DMS79 treated with DMSO at 0.1 percent for 48 hours (cell line): ENCODE measurements around the gene CCDC149.

Experiments
- DNase-seq: peaks from one replicate; lab custom pipeline; 2025; lab: John Stamatoyannopoulos, UW

The CCDC149 gene

DNA sequence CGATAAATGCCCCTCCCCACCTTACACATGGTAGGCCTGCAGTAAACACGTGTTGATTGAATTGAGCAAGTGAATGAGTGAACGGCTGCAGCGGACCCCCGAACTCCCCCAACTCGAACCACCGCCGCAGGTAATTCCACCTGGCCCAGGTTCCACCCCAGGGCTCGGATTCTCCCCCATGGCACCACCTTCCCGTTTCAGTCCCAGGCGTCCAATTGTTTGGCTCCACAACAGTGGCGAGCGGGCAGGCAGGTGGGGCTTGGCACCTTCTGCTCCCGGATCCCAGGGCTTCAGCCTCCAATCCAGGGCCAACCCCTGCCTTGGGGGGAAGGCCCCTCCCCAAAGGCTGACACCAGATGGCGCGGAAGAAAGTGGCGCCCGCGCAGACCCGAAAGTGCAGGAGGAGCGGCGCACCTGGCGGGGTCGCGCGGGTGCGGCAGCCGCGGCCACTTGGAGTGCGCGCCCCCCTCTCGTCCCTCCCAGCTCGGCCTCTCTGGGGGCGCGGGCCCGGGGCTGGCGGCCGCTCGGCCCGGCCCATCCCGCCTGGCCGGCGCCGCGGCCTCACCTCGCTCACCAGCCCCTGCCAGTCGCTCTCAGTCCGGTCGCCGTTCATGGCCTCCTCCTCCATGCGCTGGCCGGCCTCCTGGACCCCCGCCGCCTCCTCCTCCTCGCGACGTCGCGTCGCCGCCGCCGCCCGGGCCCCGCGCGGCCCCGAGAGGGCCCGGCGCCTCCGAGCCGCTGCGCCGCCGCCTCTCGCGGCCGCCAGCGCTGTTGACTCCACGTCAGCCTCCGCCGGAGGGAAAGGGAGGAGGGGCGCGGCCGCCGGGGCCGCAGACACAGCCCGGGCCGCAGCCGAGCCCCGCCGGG lies at the start of gene CCDC149:
Gene CCDC149, minus strand, starts transcription at position 791 of the 867 bp plus-strand sequence. Its CDS starts 178 bp downstream, at position 613.
- DNase-seq: peak; percentile 67

DNA sequence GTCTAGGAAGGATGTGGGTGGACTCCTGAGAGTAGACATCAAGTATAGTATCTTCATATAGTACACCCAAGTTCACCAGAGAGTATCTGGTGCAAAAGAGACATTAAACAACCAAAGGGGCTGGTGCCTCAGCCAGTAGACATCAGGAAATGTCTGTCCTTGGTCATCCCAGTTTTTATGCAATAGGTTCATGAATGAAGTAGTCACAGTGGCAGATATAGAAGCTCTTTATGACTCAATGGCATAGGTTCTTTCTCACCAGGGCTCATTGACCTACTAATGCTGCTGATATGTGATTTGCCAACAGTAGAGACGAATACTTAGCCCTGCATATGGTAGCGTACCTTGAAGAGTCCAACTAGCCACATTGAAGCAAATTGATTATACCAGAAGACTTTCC lies 45.0 kb upstream of the CCDC149 start:
- DNase-seq: no peak

DNA sequence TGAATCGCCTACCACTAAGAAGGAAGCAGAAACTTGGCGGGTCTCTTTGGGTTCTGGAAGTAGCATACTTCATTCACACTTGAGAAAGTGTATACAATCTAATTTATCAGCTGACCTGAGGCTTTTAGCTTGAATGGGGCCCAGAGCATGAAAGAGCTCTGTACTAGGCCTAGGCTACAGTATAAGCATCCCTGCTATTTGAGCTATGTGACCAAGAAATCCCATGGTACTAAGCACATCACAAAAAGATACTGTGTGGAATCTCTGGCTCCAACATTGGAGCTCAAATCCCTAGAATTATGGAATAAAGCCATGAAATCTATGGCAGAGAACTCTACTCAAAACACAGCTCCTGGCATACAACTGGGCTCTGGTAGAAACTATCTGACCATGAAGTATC lies 43.9 kb upstream of the CCDC149 start:
- DNase-seq: no peak

DNA sequence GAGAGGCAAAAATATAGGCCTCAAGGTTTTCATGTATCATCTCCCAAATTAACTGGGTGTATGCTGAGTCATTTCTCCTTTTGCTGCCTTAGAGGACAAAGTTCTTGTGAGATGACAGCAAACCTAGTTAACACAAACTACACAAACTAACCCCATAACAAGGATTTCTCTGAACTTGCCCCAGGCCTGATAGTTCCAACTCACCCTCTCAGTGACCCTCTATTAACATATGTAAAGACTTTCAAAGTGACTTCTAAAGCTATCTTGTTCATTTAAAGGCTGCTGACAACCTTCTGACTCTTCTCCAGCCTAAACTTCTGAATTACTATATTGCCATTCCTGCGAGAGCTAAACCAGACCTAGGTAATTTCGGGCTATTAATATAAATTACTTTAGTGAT lies 43.2 kb upstream of the CCDC149 start:
- no peak for DNase-seq

DNA sequence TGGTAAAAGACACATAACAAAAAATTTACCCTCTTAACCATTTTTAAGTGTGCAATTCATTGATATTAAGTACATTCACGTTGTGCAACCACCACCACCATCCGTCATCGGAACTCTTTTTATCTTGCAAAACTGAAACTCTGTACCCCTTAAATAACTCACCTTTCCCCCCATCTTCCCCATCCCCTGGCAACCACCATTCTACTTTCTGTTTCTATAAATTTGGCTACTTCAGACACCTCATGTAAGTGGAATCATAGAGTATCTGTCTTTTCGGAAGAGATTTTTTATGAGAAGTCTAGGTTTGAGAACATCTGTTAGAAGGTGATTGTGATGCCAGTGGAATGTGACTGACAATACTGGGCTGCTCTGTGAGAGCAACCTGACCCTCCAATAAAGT lies 39.8 kb upstream of the CCDC149 start:
- no peak for DNase-seq

DNA sequence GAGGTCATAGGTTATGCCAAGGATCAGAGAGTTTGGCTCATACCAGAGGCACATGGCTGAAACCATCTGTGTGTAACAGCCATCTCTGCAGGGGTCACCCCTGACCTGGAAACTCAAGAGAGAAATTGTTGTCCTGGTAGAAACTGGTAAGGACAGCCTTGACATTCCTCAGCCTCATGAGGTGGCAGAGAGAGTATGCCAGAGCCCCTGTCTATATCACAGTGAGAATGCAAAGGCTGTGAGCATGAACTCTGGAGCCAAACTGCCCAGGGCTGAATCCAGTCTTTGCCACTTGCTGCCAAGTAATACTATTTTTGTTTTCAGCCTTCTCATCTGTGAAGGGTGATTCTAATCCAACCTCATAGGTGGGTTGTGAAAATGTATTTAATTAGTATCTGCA lies 37.1 kb upstream of the CCDC149 start:
- no peak for DNase-seq

DNA sequence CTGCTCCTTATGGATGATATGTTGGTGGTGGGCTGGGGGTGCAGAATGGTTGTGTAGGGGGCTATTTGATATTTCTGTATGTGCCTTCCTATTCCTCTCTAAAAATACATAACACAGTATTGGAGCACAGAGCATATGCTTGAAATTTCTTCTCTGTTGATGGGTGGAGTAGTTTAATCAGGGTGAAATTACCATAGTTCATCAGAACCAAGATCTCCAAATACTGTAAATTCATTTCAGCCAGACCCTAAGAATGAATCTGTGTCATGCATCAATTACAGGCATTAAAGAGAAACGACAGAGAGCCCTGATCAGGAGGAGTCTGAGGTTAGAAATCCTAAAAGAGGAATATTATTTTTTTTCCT lies 25.1 kb upstream of the CCDC149 start:
- no peak for DNase-seq

DNA sequence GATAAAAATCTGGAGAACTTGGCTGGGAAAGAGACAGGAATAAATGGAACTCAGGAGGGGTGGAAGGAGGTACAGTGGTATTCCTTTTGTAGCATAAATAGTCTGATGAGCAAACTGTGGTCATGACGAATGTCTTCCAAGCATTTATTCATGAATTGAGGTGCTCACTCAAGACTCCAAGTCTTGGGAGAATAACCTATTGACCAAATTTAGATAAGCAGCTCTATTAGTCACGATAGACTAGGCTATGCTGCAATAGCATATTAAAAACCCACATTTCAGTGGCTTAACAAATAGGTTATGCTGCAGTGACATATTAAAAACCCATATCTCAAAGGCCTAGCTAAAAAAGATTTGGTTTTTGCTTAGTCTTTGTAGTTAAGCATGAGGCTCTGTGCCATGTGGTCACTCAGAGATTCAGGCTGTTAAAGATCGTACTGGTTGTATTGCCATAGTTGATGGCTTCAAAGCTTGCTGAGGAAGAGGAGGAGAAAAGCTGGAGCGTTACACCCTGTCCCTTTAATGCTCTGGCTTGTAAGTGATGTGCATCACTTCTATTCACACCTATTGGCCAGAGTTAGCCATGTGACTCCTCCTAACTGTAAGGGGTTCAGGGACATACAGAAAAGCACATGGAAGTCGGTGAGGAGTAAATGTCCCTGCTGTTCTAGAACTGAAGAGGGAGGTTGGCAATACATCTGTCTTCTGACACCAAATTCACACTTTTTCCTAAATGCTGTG lies 24.5 kb upstream of the CCDC149 start:
- DNase-seq: no peak

DNA sequence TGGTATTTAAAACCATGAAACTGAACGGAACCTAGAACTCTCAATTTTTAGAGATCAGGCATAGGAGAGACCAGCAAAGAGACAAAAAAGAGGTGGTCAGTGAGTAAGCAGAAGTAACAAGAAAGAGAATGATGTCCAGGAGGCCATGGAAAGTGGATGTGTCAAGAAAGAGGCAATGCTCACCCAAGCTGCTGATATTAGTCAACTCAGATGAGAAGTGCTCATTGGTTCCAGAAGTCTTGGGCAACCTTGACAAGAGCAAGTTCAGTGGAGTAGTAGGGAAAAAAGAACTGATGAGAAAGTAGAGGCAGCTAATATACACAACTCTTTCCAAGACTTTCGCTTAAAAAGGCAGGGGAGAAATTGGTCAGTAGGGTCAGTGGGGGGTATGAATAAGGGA lies 23.0 kb upstream of the CCDC149 start:
- DNase-seq: no peak

DNA sequence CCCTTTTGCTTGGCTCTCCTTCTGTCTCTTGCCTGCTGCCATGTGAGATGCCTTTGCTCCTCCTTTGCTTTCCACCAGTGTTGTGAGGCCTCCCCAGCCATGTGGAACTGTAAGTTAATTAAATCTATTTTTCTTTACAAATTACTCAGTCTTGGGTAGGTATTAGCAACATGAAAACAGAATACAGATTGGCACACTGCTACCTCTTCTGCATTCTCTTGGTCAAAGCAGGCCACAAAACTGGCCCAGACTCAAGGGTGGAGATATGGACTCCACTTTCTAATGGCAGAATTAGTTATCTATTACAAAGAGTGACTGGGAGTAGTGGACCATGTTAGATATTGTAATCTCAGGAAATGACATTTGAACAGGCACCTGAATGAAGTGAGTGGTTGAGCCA lies 21.5 kb upstream of the CCDC149 start:
- no peak for DNase-seq

DNA sequence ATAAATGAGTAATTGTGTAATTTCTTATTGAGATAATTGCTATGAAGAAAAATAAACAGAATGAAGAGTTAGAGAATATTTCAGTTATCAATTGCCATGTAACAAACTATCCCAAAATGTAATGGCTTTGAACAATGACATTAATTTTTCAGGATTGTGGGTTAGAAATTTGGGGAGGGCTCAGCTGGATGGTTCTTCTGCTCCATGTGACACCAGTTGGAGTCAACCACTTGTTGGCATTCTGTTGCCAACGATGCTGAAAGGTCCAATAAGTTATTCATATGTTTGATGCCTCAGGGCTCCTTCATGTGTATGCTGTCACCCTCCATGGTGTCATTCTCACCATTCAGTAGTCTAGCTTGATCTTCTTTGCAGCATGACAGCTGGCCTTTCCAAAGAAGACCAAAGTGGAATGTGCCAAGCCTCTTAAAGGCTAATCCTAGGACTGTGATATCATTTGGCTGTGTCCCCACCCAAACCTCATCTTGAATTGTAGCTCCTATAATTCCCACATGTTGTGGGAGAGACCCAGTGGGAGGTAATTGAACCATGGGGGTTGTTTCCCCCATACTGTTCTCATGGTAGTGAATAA lies 20.9 kb upstream of the CCDC149 start:
- DNase-seq: no peak

DNA sequence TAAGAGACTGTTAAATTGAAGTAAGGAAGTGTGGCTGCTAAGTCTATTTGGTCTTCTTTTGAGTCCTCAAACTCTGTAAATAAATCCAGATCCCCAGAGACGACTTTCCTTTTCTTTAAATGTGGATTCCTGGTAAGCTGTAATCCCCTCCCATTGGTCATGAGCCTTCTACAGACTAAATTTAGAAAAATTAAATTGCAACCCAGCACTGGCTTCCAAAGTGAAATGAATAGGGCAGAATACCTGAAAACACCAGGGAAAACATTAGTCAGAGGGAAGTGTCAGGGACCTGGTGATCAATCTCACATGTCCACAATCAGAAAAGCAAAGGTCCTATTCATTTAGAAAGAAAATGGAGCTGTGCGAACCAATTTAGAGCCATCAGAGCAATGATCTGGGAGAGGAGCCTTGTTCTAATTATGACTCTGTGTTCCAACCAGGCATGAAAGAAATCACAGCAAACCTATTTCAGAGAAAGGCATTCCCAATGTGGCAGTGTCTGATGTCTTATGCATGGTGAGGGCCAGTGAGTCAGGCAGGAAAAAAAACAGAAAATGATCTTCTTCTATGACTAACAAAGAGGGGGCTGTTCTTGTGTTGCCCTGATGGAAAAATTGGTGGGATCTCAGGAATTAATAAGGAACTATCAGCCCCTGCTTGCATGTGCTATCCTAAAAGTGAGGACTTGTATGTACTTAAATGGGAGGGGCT lies 19.8 kb upstream of the CCDC149 start:
- DNase-seq: no peak

DNA sequence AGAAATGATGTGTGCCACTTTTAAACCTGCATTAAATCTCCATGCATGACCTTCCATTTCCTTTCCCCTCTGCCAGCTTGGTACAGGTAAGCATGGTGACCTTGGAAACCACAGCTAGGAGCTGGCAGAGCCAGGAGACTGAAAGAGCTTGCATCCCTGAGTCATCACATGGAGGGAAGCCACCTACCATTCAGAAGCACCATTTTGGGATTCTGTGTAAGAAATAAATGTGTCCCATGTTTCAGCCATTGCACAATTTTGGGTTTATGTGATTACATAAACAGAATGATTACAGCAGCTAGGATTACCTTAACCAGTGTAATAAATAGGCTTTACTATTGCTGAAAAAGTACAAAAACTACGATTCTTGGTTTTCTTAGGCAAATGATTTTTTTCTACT lies 17.3 kb upstream of the CCDC149 start:
- no peak for DNase-seq

DNA sequence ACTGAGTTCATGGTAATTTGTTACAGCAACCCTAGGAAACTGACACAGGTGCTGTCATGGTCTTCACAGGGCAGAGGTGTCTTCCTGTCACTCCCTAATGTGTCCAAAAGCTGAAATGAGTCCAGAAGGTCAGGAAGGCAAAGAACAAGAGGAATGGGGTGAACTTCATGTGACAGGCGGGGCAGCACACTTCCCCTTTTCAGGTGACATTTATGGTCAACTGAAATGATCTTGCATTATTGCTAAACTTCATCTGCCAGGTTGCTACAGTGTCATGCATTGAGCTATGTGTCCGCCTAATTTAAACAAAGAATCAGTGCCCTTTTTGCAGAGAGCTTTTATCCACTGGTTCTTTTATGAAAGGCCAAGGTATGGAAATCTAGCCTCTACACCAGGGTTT lies 15.9 kb upstream of the CCDC149 start:
- DNase-seq: no peak

DNA sequence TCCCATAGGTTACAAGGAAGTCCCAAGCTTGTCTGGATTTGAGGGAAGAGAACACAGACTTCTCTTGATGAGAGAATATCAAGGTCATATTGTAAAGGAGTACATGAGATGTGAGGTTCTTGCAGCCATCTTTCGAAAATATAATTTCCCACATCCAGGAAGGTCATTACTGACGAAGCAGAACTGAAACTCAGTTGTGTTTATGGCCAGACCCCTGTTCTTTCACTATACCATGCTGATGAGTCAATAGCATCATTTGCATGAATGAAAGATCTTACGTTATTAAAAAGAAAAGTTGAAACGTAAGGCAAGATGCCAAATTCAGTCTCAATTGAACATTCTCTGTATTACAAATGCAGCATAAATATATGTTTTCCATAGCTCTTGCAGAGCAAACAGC lies 14.2 kb upstream of the CCDC149 start:
- no peak for DNase-seq

DNA sequence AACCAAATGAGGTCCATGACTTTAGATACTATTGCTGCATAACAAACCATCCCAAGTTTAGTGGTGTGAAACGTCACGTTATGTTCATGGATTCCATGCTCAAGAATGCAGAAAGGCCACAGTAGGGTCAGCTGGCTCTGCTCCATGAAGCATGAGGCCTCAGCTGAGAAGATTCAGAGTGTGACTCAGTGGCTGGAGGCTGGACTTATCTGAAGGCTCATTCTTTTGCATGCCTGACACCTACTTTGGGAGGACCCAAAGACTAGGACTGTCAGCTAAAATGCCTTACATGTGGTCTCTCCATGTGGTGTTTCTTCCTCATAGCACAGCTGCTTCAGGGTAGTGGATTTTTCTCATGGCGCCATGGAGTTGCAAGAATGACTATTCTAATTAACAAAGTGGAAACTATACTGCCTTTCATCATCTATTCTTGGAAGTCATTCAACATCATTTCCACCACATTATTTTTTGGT lies 11.5 kb upstream of the CCDC149 start:
- DNase-seq: no peak

DNA sequence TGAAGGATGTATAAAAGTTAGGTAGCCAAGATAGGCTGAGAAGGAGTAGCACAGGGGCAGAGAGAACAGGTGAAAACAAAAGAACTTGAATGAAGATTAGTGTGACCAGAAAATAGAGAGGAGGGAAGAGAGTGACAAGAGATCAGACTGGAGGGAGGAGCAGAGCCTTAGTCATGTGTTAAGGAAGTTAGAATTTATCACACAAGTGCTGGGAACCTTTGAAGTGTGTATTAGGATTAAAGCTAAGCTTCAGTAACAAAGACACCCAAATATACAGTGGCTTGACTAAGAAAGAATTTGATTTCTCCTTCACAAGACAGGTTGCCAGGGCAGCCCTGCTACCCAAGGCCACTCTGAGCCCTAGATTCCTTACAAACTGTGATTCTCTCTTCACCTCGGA lies 10.7 kb upstream of the CCDC149 start:
- no peak for DNase-seq

DNA sequence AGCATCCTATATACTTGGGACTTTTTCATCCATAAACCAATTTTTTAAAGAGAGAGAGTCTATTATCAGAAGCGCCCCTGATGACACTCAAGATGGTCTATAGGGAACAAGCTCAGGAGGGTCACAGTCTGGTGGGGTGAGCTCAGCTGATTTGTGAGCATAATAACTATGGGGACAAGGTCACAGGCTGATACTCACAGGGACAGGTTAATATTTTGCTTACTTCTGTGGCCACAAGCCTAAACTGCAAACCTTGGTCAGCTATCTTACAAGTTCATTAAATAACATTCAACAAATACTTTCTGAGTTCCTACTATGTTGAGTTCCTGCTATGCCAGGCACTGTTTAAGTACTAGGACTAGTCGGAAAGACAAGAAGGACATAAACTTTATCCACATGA lies 10.2 kb upstream of the CCDC149 start:
- DNase-seq: no peak

DNA sequence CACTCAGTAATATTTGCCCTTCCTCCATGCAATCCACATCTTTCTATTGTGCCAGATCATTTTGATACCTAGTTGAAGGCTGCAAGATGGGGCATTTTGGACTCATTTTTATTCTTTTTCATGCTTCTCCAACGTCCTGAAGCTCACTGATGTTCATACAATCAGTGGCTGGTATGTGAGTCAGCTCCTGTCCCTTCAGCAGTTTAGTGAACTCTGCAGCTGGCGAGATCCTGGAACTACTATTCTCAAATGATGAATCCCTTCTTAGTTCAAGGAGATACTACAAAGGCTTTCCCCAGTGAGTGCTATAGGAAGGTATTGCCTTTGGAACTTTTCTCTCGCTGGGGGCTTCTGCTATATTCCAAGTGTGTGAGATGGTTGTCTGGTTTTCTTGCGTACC lies 9.6 kb upstream of the CCDC149 start:
- no peak for DNase-seq

DNA sequence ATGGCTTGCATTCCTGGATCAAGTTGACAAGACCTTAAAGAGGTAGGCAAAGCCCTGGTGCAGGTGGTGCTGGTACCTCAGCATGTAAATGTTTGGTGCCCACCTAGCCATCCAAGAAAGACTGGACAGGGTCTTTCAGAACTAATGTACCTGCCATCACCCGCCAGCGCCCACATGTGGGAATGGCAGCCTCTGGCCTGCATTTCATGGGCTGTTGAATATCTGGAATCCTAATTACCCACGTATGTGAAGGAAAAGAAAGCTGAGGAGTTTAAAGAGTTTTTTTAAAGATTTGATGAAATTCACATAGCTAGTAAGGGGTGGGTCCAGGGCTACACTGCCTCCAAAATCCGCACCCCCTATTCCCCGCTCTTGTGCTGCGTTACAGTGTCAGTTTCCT lies 8.6 kb upstream of the CCDC149 start:
- no peak for DNase-seq

DNA sequence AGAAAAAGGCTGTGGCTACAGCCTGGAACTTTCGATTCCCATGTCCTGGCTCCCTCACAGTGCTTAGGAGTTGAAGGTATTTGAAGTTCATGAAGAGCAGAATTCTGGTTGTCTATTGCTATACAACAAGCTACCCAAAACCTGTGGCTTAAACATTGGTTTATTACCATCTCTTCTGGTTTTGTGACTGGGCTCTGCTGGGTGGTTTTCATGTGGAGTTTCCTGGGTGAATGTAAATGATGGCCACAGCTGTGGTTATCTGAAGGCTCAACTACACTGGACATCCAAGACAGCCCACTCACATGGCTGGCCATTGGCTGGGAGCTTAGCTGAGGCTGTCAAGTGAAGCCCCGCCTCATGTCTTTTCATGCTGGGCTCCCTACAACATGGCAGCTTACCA lies 7.2 kb upstream of the CCDC149 start:
- no peak for DNase-seq

DNA sequence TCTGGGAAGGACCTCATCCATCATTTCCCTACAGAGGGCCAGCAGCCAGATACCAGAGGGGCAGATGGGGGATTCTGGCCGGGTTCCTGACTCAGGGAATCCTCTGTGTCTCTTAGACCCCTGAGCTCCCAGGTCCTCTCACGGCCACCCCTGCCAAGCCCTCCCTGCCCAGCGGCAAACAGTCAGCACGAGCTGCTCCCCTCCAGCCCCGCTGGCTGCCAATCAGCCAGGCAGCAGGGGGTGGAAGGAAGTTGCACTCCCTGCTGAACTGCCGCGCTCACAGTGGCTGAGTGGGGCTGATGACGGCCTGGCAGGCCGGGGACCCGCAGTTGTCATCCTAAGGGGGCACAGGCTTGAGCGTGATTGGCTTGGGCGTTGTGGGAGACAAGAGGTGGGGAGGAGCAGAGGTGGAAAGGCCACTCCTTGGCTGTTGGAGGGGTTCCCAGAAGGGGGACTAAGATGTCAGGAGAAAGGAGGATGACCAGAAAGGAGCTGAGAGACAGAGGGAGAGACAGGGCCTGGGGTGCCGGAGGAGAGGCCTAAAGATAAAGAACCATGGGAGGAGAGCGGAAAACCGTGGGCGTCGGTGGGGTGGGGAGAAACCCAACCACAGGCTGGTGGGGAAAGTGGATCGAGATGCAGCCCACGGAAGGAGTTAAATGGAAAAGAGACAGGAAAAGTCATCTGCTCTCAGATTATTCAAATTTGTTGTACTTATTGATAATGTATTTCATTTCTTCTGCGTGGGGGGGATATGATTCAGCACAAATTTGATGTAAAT lies 4.4 kb upstream of the CCDC149 start:
- DNase-seq: no peak
